SKM-1 treated with dmso at 0.1 percent for 144 hours (cell line): ENCODE data around the gene ZNF837.

Experiments used
- DNase-seq: peaks from one replicate; lab custom pipeline; 2025; ENCODE audit not compliant: unreplicated experiment; lab: John Stamatoyannopoulos, UW

The ZNF837 gene

GRCh38 chr19:58325311-58326022 lies 55.4 kb downstream of the ZNF837 start:
- DNase-seq = no peak

GRCh38 chr19:58319241-58319640 lies 61.6 kb downstream of the ZNF837 start:
- no peak for DNase-seq

GRCh38 chr19:58318297-58318696 lies 62.5 kb downstream of the ZNF837 start:
- DNase-seq = no peak
